ENCODE data around the gene IL5RA.

Gene IL5RA

GRCh38 chr3:3107858-3108257, 2.3 kb downstream of the IL5RA start:
- DNase-seq (ENCODE audit: low read depth in 2 of 2), result no peak

- DNase-seq (ENCODE audit: low read depth in 2 of 2), result no peak
These were observed 3.0 kb downstream of the IL5RA start for GRCh38 chr3:3107181-3107580.

- no peak for DNase-seq (ENCODE audit: low read depth in 2 of 2)
These were observed 4.4 kb downstream of the IL5RA start for GRCh38 chr3:3105815-3106214.

- DNase-seq (ENCODE audit: low read depth in 2 of 2), result no peak
These were observed 4.9 kb downstream of the IL5RA start for GRCh38 chr3:3105246-3105645.

- no peak for DNase-seq (ENCODE audit: low read depth in 2 of 2)
These were observed 7.4 kb downstream of the IL5RA start for GRCh38 chr3:3102751-3103150.

- no peak for DNase-seq (ENCODE audit: low read depth in 2 of 2)
These were observed 8.3 kb downstream of the IL5RA start for GRCh38 chr3:3101660-3102458.

- DNase-seq (ENCODE audit: low read depth in 2 of 2), result no peak
These were observed 12.2 kb downstream of the IL5RA start for GRCh38 chr3:3097958-3098357.

- no peak for DNase-seq (ENCODE audit: low read depth in 2 of 2)
These were observed 21.2 kb downstream of the IL5RA start for GRCh38 chr3:3089017-3089416.

- no peak for DNase-seq (ENCODE audit: low read depth in 2 of 2)
These were observed 22.3 kb downstream of the IL5RA start for GRCh38 chr3:3087716-3088465.

GRCh38 chr3:3087279-3087678, 22.9 kb downstream of the IL5RA start:
- DNase-seq (ENCODE audit: low read depth in 2 of 2), result no peak

- no peak for DNase-seq (ENCODE audit: low read depth in 2 of 2)
These were observed 23.9 kb downstream of the IL5RA start for GRCh38 chr3:3086239-3086638.

GRCh38 chr3:3085782-3086181, 24.4 kb downstream of the IL5RA start:
- no peak for DNase-seq (ENCODE audit: low read depth in 2 of 2)

- DNase-seq (ENCODE audit: low read depth in 2 of 2), result no peak
These were observed 25.3 kb downstream of the IL5RA start for GRCh38 chr3:3084890-3085289.

GRCh38 chr3:3082234-3082924, 27.8 kb downstream of the IL5RA start:
- DNase-seq (ENCODE audit: low read depth in 2 of 2), result no peak

GRCh38 chr3:3081381-3082233, 28.6 kb downstream of the IL5RA start:
- no peak for DNase-seq (ENCODE audit: low read depth in 2 of 2)

GRCh38 chr3:3080309-3080708, 29.9 kb downstream of the IL5RA start:
- DNase-seq (ENCODE audit: low read depth in 2 of 2), result no peak

GRCh38 chr3:3074551-3075257, 35.5 kb downstream of the IL5RA start:
- no peak for DNase-seq (ENCODE audit: low read depth in 2 of 2)

- DNase-seq (ENCODE audit: low read depth in 2 of 2), result no peak
These were observed 39.0 kb downstream of the IL5RA start for GRCh38 chr3:3071136-3071535.

GRCh38 chr3:3069723-3070122, 40.5 kb downstream of the IL5RA start:
- no peak for DNase-seq (ENCODE audit: low read depth in 2 of 2)

GRCh38 chr3:3068358-3068881, 41.8 kb downstream of the IL5RA start:
- DNase-seq (ENCODE audit: low read depth in 2 of 2), result no peak

- no peak for DNase-seq (ENCODE audit: low read depth in 2 of 2)
These were observed 43.3 kb downstream of the IL5RA start for GRCh38 chr3:3066910-3067309.

Data from stimulated activated CD8-positive, alpha-beta memory T cell treated with anti-CD3 and anti-CD28 coated beads, Interleukin-15, amount 100 ng/mL, for 48 hours (primary cell).